ENCODE data around the gene SPTBN2. TPM values are rescaled to one million over a fixed set of nuclear protein-coding genes. Genes with fewer than 3 reads are reported as not detected.

The SPTBN2 gene
- 18.2 TPM for total RNA-seq

DNA sequence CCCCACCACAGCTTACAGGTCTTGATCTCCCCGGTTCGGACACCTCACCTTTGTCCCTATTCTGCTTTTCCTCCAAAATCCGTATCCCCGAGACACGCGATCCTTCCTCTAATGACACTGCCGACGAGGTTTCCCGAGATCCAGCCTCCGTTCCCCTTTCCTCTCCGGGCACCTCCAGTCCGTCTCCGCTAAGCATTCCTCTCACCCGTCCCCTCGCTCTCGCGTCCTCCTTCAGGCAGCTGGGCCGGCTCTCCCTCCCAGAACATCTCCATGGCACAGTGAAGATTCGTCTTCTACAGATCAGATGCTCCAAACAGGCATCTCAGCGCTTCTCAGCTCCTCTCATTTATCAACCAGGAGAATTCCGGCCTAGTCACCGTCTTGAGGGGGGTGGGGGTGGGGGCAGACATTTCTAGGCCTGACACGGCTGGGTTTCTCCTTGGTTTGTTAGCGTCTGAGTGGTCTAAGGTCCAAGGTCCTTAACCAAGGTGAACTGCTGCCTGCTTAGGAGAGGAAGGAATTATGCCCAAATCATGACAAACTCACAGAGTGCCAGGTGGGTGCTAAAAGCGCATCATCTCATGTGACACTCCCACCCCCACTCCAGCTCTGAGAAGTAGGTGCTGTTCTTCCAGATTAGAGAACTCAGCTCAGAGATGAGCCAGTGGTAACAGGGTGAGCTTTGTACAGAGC is at the start of gene SPTBN2:
TSS of gene SPTBN2 (minus strand) at position 524 of the 693 bp plus-strand sequence. CDS start 7,976 bp downstream, outside the sequence.
- no peak for DNase-seq (ENCODE audit: low spot score)

GRCh38 chr11:66768818-66769217 is 39.8 kb upstream of the SPTBN2 start:
- DNase-seq (ENCODE audit: low spot score): no peak

DNA sequence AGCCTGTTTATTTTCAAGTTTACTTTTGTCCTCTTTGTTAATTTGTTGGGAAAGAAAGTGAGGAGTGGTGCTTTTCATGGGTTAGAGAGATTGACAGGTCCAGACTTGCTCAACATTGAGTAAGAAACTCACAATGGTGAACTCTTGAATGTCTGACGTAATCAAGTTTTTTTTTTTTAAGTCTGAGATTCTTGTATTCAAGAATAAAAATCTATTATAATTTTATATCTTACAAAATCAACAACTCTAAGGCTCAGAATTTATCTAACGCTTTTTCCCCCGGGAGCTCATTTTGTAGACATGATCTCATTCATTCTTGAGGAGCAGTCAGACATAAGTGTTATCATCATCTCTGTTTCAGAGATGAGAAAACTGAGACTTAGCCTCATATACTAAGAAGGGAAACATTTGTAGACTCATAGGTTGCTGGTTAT is 39.1 kb upstream of the SPTBN2 start:
- DNase-seq (ENCODE audit: low spot score): no peak

GRCh38 chr11:66767666-66768065 is 38.6 kb upstream of the SPTBN2 start:
- DNase-seq (ENCODE audit: low spot score): no peak

GRCh38 chr11:66766681-66767080 is 37.7 kb upstream of the SPTBN2 start:
- DNase-seq (ENCODE audit: low spot score): no peak

DNA sequence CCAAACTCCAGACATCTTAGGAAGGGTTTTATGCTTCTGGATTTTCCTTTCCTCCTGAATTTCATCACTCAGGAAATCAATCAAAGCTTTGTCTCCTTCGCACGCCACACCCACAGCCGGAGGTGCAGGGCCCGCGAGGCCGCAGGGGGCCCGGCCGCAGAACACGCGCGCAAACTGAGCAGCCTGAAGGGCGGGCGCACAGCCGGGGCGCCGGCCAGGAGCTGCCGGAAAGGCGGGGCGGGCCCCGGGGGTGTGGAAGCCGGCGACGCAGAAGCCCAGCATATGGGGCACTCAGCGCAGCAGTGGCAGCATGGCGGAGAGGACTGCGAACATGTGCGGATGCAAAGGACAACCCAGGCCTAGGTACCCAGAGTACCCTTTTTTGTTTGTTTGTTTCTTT is 33.1 kb upstream of the SPTBN2 start:
- no peak for DNase-seq (ENCODE audit: low spot score)

DNA sequence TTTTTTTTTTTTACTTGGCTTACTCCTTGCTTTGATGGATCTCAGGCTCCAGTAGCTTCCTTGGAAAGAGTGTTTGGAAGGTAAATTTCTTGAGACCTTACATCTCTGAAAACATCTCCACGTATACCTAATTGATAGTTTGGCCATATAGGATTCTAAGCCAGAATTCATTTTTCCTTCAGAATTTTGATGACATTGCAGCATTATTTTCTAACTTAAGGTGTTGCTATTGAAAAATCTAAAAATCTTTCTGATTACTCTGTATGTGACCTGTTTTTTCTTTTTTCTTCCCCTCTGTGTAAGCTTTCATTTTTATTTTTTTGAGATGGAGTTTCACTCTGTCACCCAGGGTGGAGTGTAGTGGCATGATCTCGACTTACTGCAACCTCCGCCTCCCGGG is 23.1 kb upstream of the SPTBN2 start:
- no peak for DNase-seq (ENCODE audit: low spot score)

GRCh38 chr11:66749091-66749490 is 20.1 kb upstream of the SPTBN2 start:
- DNase-seq (ENCODE audit: low spot score): no peak

GRCh38 chr11:66747480-66747879 is 18.5 kb upstream of the SPTBN2 start:
- DNase-seq (ENCODE audit: low spot score): no peak

GRCh38 chr11:66745356-66746235 is 16.6 kb upstream of the SPTBN2 start:
- DNase-seq (ENCODE audit: low spot score): no peak

- DNase-seq (ENCODE audit: low spot score): peak; percentile 88
These were observed 15.7 kb upstream of the SPTBN2 start for GRCh38 chr11:66744485-66745355.

- peak; percentile 87 for DNase-seq (ENCODE audit: low spot score)
These were observed 14.4 kb upstream of the SPTBN2 start for GRCh38 chr11:66743271-66743968.

DNA sequence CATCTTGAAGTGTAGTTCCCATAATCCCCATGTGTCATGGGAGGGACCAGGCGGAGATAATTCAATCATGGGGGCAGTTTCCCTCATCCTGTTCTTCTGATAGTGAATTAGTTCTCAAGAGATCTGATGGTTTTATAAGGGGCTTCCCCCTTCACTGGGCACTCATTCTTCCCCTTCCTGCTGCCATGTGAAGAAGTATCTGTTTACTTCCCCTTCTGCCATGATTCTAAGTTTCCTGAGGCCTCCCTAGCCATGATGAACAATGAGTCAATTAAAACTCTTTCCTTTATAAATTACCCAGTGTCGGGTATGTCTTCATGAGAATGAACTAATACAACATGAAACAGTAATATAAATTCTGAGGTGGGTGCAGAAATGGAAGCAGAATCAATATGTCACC is 12.1 kb upstream of the SPTBN2 start:
- no peak for DNase-seq (ENCODE audit: low spot score)

DNA sequence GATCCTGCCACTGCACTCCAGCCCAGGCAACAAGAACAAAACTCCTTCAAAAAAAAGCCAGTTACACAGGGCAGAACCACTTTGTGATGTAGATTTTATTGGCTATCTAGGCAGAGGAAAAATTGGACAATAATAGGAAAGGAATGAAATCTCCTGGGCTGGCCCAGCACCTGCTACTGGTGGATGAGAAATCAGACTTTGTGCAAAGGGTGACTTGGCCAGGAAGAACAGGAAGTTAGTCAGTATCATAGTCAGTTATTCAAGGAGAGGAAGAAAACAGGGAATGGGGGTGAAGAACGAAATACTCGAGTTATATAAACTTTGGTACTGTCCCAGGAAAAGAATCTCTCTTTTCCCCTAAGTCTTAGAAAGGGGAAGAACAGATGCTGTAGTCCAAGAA is 11.0 kb upstream of the SPTBN2 start:
- DNase-seq (ENCODE audit: low spot score): no peak

DNA sequence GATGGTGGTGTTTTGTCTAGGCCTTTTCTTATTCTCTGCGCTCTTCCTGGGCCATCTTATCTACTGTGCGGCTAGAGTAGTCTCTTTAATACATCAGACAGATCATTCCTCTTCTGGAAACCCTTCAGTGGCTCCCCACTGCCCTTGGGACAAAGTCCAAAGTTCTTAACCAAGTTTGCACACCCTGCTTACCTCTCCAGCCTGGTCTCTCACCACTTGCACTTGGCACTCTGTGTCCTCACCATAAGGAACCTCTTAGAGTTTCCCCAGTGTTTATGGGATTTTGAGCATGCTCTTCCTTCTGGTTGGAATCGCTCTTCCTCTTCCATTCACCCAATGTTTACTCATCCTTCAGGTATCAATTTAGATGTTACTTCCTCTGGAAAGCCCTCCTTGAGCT is 5.2 kb upstream of the SPTBN2 start:
- DNase-seq (ENCODE audit: low spot score): no peak

- no peak for DNase-seq (ENCODE audit: low spot score)
These were observed 431 bp upstream of the SPTBN2 start for GRCh38 chr11:66729447-66729846.

- no peak for DNase-seq (ENCODE audit: low spot score)
These were observed 851 bp downstream of the SPTBN2 start for GRCh38 chr11:66728038-66728692.

DNA sequence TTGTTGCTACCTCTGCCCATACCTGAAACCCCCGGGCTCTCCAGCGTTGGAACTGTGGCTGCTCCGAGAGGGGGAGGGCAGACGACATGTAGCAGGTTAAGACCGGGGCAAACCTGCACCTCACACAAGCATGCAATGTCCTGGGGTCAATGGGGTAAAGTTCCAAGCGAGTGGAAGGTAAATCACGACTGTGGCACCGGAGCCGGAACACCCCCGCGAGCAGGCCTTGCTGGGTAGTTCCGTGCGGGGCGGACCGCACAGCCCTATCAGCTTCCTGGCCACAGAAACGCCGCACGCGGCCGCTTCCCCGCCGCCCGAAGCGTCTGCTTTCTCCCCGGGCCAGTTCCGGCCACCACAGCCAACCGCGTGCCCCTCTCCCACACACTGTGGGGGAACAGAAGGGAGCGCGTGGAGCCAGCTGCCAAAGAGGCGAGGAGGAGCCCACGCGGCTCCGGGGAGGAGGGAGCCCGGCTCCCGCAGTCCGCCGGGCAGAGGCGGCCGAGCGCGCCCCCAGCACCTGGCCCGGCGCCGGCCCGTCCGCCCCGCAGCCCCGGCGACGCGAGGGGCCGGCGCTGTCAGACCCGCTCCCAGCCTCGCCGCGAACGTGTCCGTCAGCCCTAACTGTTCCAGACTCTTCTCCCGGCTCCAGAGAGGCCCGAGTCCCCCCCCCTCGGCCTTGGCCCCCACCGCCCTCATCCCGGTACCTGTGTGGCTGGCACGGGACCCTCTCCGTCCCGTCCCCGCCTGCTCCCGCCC is 1.6 kb downstream of the SPTBN2 start:
- no peak for DNase-seq (ENCODE audit: low spot score)

- no peak for DNase-seq (ENCODE audit: low spot score)
These were observed 3.4 kb downstream of the SPTBN2 start for GRCh38 chr11:66725647-66726046.

DNA sequence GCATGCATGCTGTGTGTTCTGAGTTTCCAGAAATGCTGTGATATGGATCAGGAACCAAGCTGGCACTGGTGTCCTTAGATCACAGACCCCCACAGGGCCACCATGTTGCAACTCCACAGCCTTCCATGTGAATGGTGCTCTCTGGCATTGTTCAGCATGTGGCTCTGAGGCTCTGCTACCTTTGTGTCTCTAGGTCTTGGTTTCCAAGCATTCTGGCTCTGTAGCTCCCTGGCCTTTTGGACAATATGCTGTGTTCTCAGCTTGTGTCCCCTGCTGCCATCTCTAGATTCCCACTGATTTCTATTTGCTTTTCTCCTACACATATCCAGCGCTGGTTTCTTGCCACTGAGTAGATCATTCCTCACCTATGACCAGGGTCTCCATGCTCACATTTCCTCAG is 3.9 kb downstream of the SPTBN2 start:
- DNase-seq (ENCODE audit: low spot score): no peak

All from mucosa of gallbladder (tissue), 1 donor.